ENCODE results near the gene KCNC1. TPM values are rescaled to one million over a fixed set of nuclear protein-coding genes. Genes with fewer than 3 reads are reported as not detected.

Gene KCNC1
- total and polyA plus RNA-seq, 2 experiments from 2014 or later: 0.11 TPM; not detected in 1

GRCh38 chr11:17745023-17745772 lies 10.6 kb downstream of the KCNC1 start:
- H4K20me1 ChIP-seq (replicated peaks; ENCODE audit: insufficient read depth): no peaks in the 10 kb centered on the region
- ATAC-seq (no peak), DNase-seq (ENCODE audit: low spot score) (no peak)
- H3K36me3 ChIP-seq (ENCODE audit: insufficient read depth): no peaks in the 10 kb centered on the region
- TF ChIP-seq ZNF331 (CRISPR knock-in tag; IDR thresholded peaks at IDR 0.05; ENCODE audit: low read depth) (no peak), JUNB (IDR thresholded peaks at IDR 0.05; ENCODE audit: unreplicated experiment) (no peak), REST (IDR thresholded peaks at IDR 0.05; ENCODE audit: unreplicated experiment) (no peak), ZNF114 (CRISPR knock-in tag; IDR thresholded peaks at IDR 0.05) (no peak), ZNF462 (CRISPR knock-in tag; IDR thresholded peaks at IDR 0.05) (no peak), CREB1 (CRISPR knock-in tag; IDR thresholded peaks at IDR 0.05; ENCODE audit: low read depth) (no peak)
- Mint-ChIP-seq H3K4me1 (no peaks in the 10 kb centered on the region), H3K36me3 (ENCODE audit: low read depth) (no peaks in the 10 kb centered on the region), H3K27ac (no peak overlapping the region), H3K4me3 (no peak overlapping the region), H3K9me3 (no peaks in the 10 kb centered on the region), H3K27me3 (ENCODE audit: insufficient read depth, low read depth, poor library complexity) (peaks cover 13% of the 10 kb centered on the region)
- no peaks in the 10 kb centered on the region for H3K9me2 ChIP-seq (ENCODE audit: insufficient read depth)
- H3K4me3 ChIP-seq: no peak overlapping the region
- H3F3A ChIP-seq (replicated peaks; ENCODE audit: low read depth): no peaks in the 10 kb centered on the region
- no peaks in the 10 kb centered on the region for H3K4me1 ChIP-seq (ENCODE audit: insufficient read depth)
- H3K79me2 ChIP-seq (replicated peaks; ENCODE audit: insufficient read depth): no peaks in the 10 kb centered on the region
- no peak overlapping the region for H3K27ac ChIP-seq (ENCODE audit: low read depth)
- no peaks in the 10 kb centered on the region for H3K27me3 ChIP-seq (ENCODE audit: insufficient read depth)
- no peak overlapping the region for H3K4me2 ChIP-seq
- H2AFZ ChIP-seq: no peak overlapping the region

Measured in GM23338 (cell line).